Right atrium auricular region (tissue), 2 donors: Measurements from ENCODE around the gene ITSN1. TPM values are rescaled to one million over a fixed set of nuclear protein-coding genes. Genes with fewer than 3 reads are reported as not detected.

ENCODE experiments used
- DNase-seq: peaks from one replicate; pipeline ENCODE4 v3.0.0-alpha.2; 2019; ENCODE audit warnings: low spot score
- H3K27ac ChIP-seq, 2 donors: fragments of 200-600 bp; sonication (generic); 1 replicate in 1 of 2; 2 replicates in 1 of 2; pipeline ENCODE4 v1.5.1; 2016 to 2019
- H3K27me3 ChIP-seq, 2 donors: fragments of 200-600 bp; sonication (generic); one replicate each; pipeline versions ENCODE4 v1.5.1 to v1.6.0; 2017 to 2019
- H3K36me3 ChIP-seq: fragments of 200-600 bp; sonication (generic); one replicate; pipeline ENCODE4 v1.5.1; 2016
- H3K4me1 ChIP-seq, 2 donors: fragments of 200-600 bp; sonication (generic); one replicate each; pipeline versions ENCODE4 v1.5.1 to v1.6.0; 2017 to 2019
- H3K4me3 ChIP-seq, 2 donors: fragments of 200-600 bp; sonication (generic); 1 replicate in 1 of 2; 2 replicates in 1 of 2; pipeline ENCODE4 v1.5.1; 2017 to 2019; ENCODE audit warnings: mild to moderate bottlenecking in 1 of 2, moderate library complexity in 1 of 2
- H3K9me3 ChIP-seq, 2 donors: fragments of 200-600 bp; sonication (generic); one replicate each; pipeline ENCODE4 v1.5.1; 2019
- total RNA-seq, 2 donors: library from RNA; depleted of rRNA; stranded (reverse); fragments of >200 nt; gene quantifications; one replicate each; pipeline ENCODE4 v1.1.0, GENCODE V29; 2016
- TF ChIP-seq, protein P1 (sequence below), 2 donors: fragments of 200-600 bp; sonication (generic); IDR thresholded peaks; one replicate each; pipeline ENCODE4 v1.5.1; 2019; ENCODE audit warnings: antibody characterized with exemption in 2 of 2

ITSN1 gene
- total RNA-seq, 2 donors from 2014 or later, result 49.9 to 54.9 TPM

DNA sequence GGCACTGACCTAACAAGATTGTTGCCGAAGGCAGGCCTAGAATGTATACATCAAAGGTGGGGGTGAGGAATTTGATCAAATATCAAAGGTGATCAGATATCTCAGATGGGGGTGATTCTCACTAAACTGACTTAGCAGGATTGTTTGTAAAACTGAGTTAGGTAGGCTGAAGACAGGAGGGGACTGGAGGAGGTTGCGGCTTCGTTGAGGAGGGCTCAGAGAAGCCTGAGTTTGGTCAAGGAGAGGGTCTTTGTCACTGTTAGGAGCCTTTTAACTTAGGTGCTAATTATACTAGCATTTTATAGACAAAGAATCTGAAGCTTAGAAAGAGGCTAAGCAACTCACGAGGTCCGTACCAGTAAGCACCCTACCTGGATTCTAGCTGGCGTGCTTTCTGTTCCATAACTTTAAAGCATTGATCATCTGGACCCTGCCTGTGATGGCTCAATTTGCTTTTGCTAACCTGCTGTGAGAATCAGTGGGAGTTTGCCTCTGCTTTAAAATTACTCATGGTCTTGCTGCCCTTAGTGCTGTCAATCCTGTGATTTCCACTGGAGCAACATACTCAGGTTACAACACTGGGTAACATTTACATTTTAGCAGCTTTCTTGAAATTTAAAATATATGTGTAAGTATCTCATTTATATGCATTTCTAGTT lies 49.8 kb downstream of the ITSN1 start:
- Histone ChIP-seq H3K36me3 (no peaks in the 10 kb centered on the region), H3K27me3 (no peaks in the 10 kb centered on the region), H3K9me3 (no peaks in the 10 kb centered on the region), H3K4me3 (no peak overlapping the region), H3K4me1 (peaks cover 0 to 68% of the 10 kb centered on the region in 2 donors), H3K27ac (peak overlapping the region; percentile 46 to 56)
- TF ChIP-seq, protein P1, sequence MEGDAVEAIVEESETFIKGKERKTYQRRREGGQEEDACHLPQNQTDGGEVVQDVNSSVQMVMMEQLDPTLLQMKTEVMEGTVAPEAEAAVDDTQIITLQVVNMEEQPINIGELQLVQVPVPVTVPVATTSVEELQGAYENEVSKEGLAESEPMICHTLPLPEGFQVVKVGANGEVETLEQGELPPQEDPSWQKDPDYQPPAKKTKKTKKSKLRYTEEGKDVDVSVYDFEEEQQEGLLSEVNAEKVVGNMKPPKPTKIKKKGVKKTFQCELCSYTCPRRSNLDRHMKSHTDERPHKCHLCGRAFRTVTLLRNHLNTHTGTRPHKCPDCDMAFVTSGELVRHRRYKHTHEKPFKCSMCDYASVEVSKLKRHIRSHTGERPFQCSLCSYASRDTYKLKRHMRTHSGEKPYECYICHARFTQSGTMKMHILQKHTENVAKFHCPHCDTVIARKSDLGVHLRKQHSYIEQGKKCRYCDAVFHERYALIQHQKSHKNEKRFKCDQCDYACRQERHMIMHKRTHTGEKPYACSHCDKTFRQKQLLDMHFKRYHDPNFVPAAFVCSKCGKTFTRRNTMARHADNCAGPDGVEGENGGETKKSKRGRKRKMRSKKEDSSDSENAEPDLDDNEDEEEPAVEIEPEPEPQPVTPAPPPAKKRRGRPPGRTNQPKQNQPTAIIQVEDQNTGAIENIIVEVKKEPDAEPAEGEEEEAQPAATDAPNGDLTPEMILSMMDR (IDR thresholded peaks at IDR 0.05), result no peak
- DNase-seq, result no peak

DNA sequence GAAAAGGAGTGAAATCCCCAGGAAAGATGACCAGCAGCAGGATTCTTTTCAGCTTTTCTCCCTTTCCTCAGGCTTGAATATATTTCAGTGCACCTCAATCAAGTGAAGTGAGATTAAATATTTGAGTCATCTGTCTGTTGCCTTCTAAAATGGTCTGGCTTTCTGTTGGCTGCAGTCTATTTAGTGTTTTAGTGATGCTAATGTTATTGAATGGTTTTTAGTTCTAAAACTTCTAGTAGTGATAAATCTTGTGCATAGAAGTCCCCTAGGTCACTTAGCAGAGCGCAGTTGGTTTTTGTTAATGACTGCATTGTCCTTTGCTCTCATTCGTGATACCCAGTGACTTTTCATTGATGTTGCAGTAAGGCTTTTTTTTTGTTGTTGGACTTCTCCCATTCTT lies 53.5 kb downstream of the ITSN1 start:
- TF ChIP-seq, protein P1 (IDR thresholded peaks at IDR 0.05), result no peak
- Histone ChIP-seq H3K9me3 (no peaks in the 10 kb centered on the region), H3K27ac (peak overlapping the region in 1 of 2 donors; percentile 63), H3K36me3 (no peaks in the 10 kb centered on the region), H3K4me3 (no peak overlapping the region), H3K27me3 (no peaks in the 10 kb centered on the region), H3K4me1 (peaks cover 0 to 64% of the 10 kb centered on the region in 2 donors)
- DNase-seq, result no peak

DNA sequence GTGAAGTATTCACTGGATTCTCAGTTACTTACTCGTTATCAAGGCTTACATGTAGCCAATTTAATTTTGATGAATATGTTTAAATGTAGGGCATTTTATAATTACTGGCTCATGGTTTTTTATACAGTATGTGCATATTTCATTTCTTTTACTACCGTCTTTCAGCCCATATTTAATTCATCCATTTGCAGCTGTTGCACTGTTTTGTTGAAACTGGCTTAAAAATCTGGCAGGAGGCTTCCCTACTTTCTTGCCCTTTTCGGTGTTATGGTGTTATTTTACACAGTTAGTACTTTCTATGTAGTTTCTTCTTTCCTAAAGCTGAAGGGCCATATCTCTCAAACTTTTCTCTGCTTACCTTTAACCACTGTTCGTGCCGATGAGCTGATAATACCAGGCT lies 54.2 kb downstream of the ITSN1 start:
- H3K4me3 ChIP-seq, result no peak overlapping the region
- DNase-seq, result no peak
- peaks cover 0 to 58% of the 10 kb centered on the region in 2 donors for H3K4me1 ChIP-seq
- H3K27ac ChIP-seq, result peak overlapping the region in 1 of 2 donors; percentile 63
- no peaks in the 10 kb centered on the region for H3K9me3 ChIP-seq
- TF ChIP-seq, protein P1 (IDR thresholded peaks at IDR 0.05), result no peak
- no peaks in the 10 kb centered on the region for H3K36me3 ChIP-seq
- no peaks in the 10 kb centered on the region for H3K27me3 ChIP-seq

DNA sequence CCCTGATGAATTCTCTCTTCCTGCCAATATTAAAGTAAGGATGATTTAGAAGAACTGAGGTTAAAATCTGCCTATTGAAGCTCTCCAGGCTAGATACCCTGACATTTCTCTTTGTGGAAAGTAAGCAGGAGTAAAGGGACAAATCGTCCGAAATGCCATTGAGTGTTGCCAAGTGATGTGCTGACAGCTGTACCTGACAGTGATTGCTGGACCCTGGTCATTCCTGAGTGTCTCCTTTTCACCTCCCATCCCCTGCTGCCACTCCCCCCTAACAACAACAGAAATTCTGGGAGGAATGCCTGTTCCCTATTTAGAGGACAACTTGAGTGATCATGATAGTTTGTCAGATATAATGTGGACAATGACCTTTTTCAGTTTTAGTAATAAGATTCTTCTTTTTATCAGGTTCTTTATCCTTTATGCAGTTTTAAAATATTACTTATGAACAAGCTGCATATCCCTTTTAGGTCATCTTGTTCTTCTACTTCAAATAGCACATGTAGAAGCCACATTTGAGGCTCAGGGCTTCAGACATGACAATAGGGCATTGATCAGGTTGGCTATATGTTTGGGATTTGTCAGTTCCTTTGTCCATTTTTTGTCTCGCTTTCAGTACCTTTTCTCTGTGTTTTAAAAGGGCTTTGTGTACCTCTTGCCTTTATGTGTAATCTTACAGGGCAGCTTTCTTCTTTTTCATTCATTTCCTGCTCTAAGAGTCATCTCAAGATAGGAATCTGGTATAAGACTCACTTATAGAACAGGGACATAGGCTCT lies 56.0 kb downstream of the ITSN1 start:
- TF ChIP-seq, protein P1 (IDR thresholded peaks at IDR 0.05), result no peak
- Histone ChIP-seq H3K36me3 (no peaks in the 10 kb centered on the region), H3K27ac (peak overlapping the region; percentile 28 to 63), H3K4me1 (peaks cover 0 to 46% of the 10 kb centered on the region in 2 donors), H3K27me3 (no peaks in the 10 kb centered on the region), H3K9me3 (no peaks in the 10 kb centered on the region), H3K4me3 (no peak overlapping the region)
- DNase-seq, result no peak

DNA sequence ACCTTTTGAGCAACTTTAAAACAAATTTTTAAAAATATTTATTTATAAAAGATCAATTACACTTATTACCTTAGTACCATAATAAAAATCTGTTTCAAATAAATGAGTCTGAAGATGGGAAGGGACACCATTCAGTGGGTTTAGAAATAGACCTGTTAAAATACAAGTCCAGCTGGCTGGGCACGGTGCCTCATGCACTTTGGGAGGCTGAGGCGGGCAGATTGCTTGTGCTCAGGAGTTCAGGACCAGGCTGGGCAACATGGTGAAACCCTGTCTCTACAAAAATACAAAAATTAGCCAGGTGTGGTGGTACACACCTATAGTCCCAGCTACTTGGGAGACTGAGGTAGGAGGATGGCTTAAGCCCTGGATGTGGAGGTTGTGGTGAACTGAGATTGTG lies 57.0 kb downstream of the ITSN1 start:
- Histone ChIP-seq H3K36me3 (no peaks in the 10 kb centered on the region), H3K4me1 (peaks cover 0 to 55% of the 10 kb centered on the region in 2 donors), H3K9me3 (no peaks in the 10 kb centered on the region), H3K27me3 (no peaks in the 10 kb centered on the region), H3K4me3 (no peak overlapping the region), H3K27ac (peak overlapping the region; percentile 63)
- TF ChIP-seq, protein P1 (IDR thresholded peaks at IDR 0.05), result no peak
- no peak for DNase-seq
